Uterus (tissue), 2 donors: ENCODE measurements around the gene FREM1.

Source experiments
- CTCF ChIP-seq, 4 experiments: fragments of 200-600 bp in 2 of 4; fragments of 450-650 bp in 2 of 4; sonication (generic) in 2 of 4; IDR thresholded peaks; one replicate each; pipeline ENCODE4 v1.5.1; 2016 to 2019; ENCODE audit warnings: antibody characterized with exemption in 4 of 4, mild to moderate bottlenecking in 2 of 4, moderate library complexity in 1 of 4
- POLR2A ChIP-seq, 2 donors: fragments of 450-650 bp; IDR thresholded peaks; one replicate each; pipeline ENCODE4 v1.6.1; 2016; ENCODE audit warnings: antibody characterized with exemption in 2 of 2, mild to moderate bottlenecking in 1 of 2, moderate library complexity in 1 of 2

DNA sequence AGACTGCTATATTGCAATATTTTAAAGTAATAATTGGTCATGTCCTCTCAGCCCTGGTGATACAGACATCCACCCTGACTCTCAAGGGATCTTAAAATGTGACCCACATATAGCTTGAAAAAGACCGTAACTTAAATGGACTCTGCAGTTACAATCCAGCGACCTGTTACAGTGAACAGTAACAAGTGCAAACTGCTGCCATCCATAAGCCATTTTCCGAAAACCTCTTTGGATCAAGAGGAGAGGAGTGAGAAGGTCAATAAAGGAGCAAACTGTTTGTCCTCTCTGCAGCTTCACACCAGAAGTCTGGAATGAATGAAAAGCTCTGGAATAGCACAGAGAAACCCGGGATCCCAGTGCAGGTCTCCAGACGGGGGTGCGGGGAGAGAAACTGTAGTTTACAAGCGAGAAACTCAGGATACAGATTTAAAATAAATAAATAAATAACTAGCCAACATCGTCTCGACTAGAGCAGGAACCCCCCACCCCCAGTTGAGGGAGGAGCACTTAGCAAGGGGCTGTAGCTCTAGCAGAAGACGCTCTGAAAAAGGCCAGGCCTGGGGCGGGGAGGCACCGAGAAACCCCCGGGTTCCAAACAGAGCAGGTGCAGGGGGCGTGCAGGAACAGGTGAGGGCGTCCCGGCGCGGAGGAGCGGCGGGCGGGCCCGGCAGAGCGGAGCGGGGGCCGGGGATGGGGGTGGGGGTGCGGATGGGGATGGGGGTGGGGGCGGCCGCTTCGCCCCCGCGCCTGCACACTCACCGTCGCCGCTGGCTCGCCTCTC lies 217.6 kb downstream of the FREM1 start:
- TF ChIP-seq CTCF (IDR thresholded peaks at IDR 0.05): no peak
- no peak for TF ChIP-seq POLR2A (IDR thresholded peaks at IDR 0.05)
